Kidney (tissue), 14 donors: Measurements from ENCODE around the gene E2F4. TPM values are rescaled to one million over a fixed set of nuclear protein-coding genes. Genes with fewer than 3 reads are reported as not detected.

ENCODE experiments used
- DNase-seq, 5 donors: peaks; one replicate each; pipeline ENCODE4 v3.0.0-alpha.2; 2013 to 2020
- FAIRE-seq: peaks from 2 replicates; lab custom pipeline; 2012; peaks lifted over from hg19 to GRCh38; lab: Jason Lieb, UNC
- H3K27ac ChIP-seq, 2 donors: one replicate each; pipeline ENCODE4 v1.7.0; 2013; ENCODE audit warnings: low read depth in 2 of 2, low read length in 2 of 2, inconsistent platforms in 1 of 2
- H3K27me3 ChIP-seq: one replicate; pipeline ENCODE4 v1.7.1; 2013; ENCODE audit warnings: low read length, inconsistent platforms; ENCODE audit not compliant: control insufficient read depth, insufficient read depth
- H3K36me3 ChIP-seq, 3 donors: one replicate each; pipeline versions ENCODE4 v1.7.0 to v1.7.1; 2013; ENCODE audit warnings: low read length in 3 of 3, control low read depth in 1 of 3, inconsistent platforms in 1 of 3; ENCODE audit not compliant: insufficient read depth in 3 of 3, control insufficient read depth in 2 of 3
- H3K4me1 ChIP-seq, 3 donors: one replicate each; pipeline versions ENCODE4 v1.7.0 to v1.7.1; 2013; ENCODE audit warnings: low read length in 3 of 3, inconsistent platforms in 1 of 3, low read depth in 1 of 3; ENCODE audit not compliant: control insufficient read depth in 2 of 3, insufficient read depth in 2 of 3
- H3K4me3 ChIP-seq, 3 donors: one replicate each; pipeline versions ENCODE4 v1.7.0 to v1.8.1; 2013; ENCODE audit warnings: low read length in 3 of 3, control low read depth in 1 of 3, inconsistent platforms in 1 of 3
- H3K9ac ChIP-seq, 3 donors: one replicate each; pipeline versions ENCODE4 v1.7.0 to v1.7.1; 2013; ENCODE audit warnings: low read length in 3 of 3, control low read depth in 1 of 3, inconsistent platforms in 1 of 3
- H3K9me3 ChIP-seq, 3 donors: one replicate each; pipeline versions ENCODE4 v1.7.0 to v1.7.1; 2013; ENCODE audit warnings: low read length in 3 of 3, control low read depth in 1 of 3, inconsistent platforms in 1 of 3; ENCODE audit not compliant: control insufficient read depth in 2 of 3, insufficient read depth in 1 of 3
- intact Hi-C: fragments of 100-400 bp; cut with DNase I; formaldehyde crosslinking; loops from one replicate; pipeline ENCODE4 v1.11.1; 2022
- polyA plus RNA-seq: library from polyadenylated mRNA; stranded (reverse); fragments of 350-450 nt; fragmentation: Illumina TruSeq; extraction: RNeasy Lipid Tissue Mini Kit (QIAGEN cat#74804); gene quantifications from one replicate; pipeline ENCODE4 v1.2.3, GENCODE V29; 2014; ENCODE audit warnings: low read depth, low replicate concordance; ENCODE audit not compliant: insufficient read depth
- total RNA-seq: library from RNA; stranded (reverse); fragmentation: NEBNext Ultra II Directional; extraction: Animal tissue kit (Norgen Biotek cat#: 25700); gene quantifications from one replicate; pipeline ENCODE4 v1.2.1, GENCODE V29; 2021
- TF ChIP-seq, protein P1 (sequence below): IDR thresholded peaks from 3 replicates; pipeline ENCODE4 v1.5.1; 2012; ENCODE audit warnings: mild to moderate bottlenecking, moderate library complexity, borderline replicate concordance; ENCODE audit not compliant: insufficient read depth; ENCODE audit errors: extremely low read depth
- donor health status: control.
- donor health status: control.
- donor health status: control.
- donor health status: control.
- donor health status: control.
- donor health status: DM: yes; HTN: yes; CAD: no.
- donor health status: Normal renal cell carcinoma (clear cell type).

The E2F4 gene
- total and polyA plus RNA-seq, 2 donors from 2014 or later = 39.1 to 54.4 TPM

DNA sequence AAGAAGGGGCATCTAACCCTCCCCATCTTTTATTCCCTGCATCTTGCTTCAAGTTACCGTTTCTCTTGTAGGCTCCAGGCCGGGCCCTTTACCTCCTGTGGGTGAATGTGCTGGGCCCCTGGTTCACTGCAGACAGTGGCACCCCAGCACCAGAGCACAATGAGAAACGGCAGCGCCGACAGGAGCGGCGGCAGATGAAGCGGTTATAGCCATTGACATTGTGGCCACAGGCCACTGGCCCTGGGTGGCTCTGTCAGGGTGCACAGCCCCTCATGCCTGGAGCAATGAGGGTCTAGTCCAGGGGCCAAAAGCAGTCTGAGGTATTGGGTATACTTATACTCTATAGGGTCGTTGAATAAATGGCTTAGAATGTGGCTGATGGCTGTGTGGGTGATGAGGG is 37.0 kb downstream of the E2F4 start:
- no peaks in the 10 kb centered on the region for H3K9me3 ChIP-seq
- intact Hi-C loops = no loop called here
- no peak overlapping the region for H3K9ac ChIP-seq
- H3K27me3 ChIP-seq = no peaks in the 10 kb centered on the region
- H3K27ac ChIP-seq = no peak overlapping the region
- H3K36me3 ChIP-seq = peaks cover 2 to 26% (median 18%) of the 10 kb centered on the region in 3 donors
- FAIRE-seq (no peak), DNase-seq (peak in 1 of 5 donors; percentile 61)
- TF ChIP-seq, protein P1, sequence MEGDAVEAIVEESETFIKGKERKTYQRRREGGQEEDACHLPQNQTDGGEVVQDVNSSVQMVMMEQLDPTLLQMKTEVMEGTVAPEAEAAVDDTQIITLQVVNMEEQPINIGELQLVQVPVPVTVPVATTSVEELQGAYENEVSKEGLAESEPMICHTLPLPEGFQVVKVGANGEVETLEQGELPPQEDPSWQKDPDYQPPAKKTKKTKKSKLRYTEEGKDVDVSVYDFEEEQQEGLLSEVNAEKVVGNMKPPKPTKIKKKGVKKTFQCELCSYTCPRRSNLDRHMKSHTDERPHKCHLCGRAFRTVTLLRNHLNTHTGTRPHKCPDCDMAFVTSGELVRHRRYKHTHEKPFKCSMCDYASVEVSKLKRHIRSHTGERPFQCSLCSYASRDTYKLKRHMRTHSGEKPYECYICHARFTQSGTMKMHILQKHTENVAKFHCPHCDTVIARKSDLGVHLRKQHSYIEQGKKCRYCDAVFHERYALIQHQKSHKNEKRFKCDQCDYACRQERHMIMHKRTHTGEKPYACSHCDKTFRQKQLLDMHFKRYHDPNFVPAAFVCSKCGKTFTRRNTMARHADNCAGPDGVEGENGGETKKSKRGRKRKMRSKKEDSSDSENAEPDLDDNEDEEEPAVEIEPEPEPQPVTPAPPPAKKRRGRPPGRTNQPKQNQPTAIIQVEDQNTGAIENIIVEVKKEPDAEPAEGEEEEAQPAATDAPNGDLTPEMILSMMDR = no peak
- peaks cover 0 to 20% (median 11%) of the 10 kb centered on the region in 3 donors for H3K4me1 ChIP-seq
- no peak overlapping the region for H3K4me3 ChIP-seq

DNA sequence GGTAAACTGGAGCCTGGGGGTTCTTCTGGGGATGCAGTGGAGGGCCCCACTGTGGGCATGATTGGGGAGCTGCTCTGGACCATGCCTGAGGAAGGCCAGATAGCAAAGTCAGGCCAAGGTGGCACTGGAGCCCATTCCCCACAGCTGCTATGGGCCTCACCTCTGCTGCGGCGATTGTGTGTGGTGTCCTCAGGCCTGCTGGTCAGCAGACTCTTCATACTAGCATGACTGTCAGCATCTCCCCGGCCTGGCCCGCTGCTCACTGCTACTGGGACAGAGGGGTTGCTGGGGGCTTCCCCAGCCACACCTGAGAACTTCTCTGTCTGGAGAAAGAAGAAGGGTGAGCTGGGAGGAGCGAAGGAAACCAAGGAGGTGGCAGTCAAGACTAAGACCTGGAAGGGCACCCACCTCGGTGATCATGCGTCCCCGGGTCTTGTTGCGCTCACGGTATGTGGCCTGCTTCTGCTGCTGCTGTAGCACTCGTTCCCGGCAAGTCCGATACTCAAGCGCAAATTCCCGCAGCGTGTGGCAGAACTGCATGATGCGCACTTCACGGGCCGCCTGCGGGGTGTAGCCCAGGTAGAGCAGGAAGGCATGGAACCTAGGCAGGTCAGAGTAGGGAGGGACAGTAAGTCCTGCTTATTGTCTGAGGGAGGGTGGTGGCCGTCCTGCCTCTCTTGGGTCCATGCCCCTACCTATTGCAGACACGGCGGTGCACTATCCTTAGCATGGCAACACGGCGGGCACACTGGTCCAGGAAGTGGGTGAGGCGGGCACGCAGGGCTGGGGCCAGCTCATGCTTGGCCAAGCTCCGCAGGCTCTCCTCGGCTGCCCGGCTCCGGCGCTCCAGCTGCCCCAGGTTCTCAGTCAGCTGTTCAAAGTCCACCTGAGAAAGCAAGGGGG is 38.2 kb downstream of the E2F4 start:
- FAIRE-seq (no peak), DNase-seq (peak in 2 of 5 donors; percentile 26 to 75)
- intact Hi-C loops = no loop called here

DNA sequence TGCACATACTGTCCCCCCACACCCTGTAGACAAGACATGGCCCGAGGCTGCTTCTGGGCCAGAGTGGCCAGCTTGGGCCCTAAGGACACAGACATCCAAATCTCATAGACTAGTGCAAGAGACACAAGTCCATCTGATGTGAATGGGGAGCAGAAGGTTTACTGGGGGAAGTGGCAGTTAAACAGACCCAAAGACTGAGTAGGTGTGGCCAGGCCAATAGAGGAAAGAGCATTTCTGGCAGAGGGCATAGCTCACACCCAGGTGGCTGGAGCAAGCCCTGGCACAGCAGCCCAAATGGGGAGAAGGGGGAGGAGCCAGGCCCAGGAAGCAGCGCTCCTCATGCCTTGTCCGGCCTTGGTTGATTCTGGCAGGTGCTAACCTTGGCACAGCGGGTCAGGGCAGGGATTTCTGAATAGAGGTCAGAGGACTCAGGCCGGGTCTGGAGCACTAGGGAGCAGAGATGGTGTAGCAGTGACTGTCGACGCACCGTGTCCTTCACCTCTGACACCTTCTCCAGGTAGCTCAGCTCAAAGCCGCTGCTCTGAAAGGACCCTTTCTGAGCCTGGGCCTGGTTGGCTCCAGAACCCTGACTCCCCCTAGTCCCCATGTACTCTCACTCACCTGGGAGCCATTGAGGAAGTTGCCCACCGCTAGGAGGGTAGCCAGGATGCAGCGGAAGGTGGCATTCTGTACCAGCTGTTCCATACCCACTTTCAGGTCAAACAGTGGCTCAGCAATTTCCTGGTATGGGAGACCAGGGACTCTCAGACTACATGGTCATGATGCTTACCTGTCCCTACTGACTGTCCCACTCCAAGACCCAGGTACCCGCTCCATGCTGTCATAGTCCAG is 39.1 kb downstream of the E2F4 start:
- no peak for FAIRE-seq
- H3K9ac ChIP-seq = no peak overlapping the region
- intact Hi-C loops = no loop called here

More for the DNA sequence above, 38.2 kb downstream of the E2F4 start:
- Histone ChIP-seq H3K4me3 (no peak overlapping the region), H3K4me1 (peaks cover 0 to 16% (median 11%) of the 10 kb centered on the region in 3 donors), H3K27ac (no peak overlapping the region), H3K27me3 (no peaks in the 10 kb centered on the region), H3K36me3 (peaks cover 2 to 28% (median 18%) of the 10 kb centered on the region in 3 donors), H3K9ac (no peak overlapping the region), H3K9me3 (no peaks in the 10 kb centered on the region)
- TF ChIP-seq, protein P1 = no peak

More for the DNA sequence above, 39.1 kb downstream of the E2F4 start:
- Histone ChIP-seq H3K27ac (no peak overlapping the region), H3K9me3 (no peaks in the 10 kb centered on the region), H3K4me1 (peaks cover 0 to 11% (median 10%) of the 10 kb centered on the region in 3 donors), H3K4me3 (no peak overlapping the region), H3K27me3 (no peaks in the 10 kb centered on the region), H3K36me3 (peaks cover 2 to 35% (median 20%) of the 10 kb centered on the region in 3 donors)
- TF ChIP-seq, protein P1 = no peak
- DNase-seq = peak in 1 of 5 donors; percentile 51
